DOHH2 (cell line): Measurements from ENCODE around the gene ZBTB7C.

Experiments
- EZH2phosphoT487 ChIP-seq: fragments of 200-600 bp; sonication (generic); IDR thresholded peaks from 2 replicates; pipeline ENCODE4 v1.6.1; 2017; ENCODE audit warnings: borderline replicate concordance, mild to moderate bottlenecking, antibody characterized with exemption, low read length, moderate library complexity, mixed read lengths
- TF ChIP-seq, protein P1 (sequence below): fragments of 200-600 bp; sonication (generic); IDR thresholded peaks from one replicate; pipeline ENCODE4 v1.5.1; 2014; ENCODE audit warnings: antibody characterized with exemption, mild to moderate bottlenecking, low read depth, low read length; ENCODE audit not compliant: poor library complexity, severe bottlenecking

DNA sequence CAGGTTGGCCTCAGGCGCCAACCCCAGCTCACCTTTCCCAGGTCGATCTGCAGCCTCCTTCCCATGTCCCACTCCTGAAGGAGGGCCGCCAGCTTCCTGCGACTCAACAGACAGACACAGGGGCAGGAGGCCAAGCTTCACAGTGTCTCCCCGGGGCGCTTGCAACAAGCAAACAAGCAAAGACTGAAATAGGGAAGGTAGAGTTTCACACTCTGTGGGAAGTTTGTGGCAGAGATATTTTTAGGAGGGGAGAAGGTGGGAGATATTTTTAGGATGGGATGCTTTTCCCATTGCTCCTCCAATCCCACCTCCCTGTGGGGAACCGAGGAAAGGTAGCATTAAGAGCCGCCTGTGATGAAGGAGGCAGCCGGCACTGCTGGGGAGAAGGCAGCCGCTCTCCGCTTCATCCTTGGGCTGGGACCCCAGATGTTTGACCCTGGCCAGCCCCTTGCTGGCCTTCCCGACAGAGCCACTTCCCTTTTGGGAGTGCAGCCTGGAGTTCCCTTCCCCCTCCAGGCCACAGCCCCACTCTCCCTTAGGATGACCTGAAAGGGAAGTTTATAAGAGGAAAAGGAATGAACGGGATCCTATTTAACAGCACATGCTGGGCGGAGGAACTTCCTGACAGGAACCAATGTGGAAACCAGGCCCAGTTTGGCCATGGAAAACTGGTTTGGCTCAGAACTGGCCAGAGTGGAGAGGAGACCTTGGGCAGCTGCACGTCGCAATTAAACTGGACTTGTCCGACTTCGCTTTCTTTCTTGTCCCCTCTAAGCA lies 336.6 kb downstream of the ZBTB7C start:
- TF ChIP-seq, protein P1, sequence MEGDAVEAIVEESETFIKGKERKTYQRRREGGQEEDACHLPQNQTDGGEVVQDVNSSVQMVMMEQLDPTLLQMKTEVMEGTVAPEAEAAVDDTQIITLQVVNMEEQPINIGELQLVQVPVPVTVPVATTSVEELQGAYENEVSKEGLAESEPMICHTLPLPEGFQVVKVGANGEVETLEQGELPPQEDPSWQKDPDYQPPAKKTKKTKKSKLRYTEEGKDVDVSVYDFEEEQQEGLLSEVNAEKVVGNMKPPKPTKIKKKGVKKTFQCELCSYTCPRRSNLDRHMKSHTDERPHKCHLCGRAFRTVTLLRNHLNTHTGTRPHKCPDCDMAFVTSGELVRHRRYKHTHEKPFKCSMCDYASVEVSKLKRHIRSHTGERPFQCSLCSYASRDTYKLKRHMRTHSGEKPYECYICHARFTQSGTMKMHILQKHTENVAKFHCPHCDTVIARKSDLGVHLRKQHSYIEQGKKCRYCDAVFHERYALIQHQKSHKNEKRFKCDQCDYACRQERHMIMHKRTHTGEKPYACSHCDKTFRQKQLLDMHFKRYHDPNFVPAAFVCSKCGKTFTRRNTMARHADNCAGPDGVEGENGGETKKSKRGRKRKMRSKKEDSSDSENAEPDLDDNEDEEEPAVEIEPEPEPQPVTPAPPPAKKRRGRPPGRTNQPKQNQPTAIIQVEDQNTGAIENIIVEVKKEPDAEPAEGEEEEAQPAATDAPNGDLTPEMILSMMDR: no peak
- TF ChIP-seq EZH2phosphoT487: no peak
